ENCODE measurements around the gene ZMAT1. TPM values are rescaled to one million over a fixed set of nuclear protein-coding genes. Genes with fewer than 3 reads are reported as not detected.

ZMAT1 gene
- polyA plus RNA-seq, 1 donor from 2014 or later = 39.1 TPM

GRCh38 chrX:101906136-101906796 is 25.6 kb downstream of the ZMAT1 start:
- Histone ChIP-seq H3K27ac (ENCODE audit: low read length) (no peak overlapping the region), H3K4me3 (ENCODE audit: low read length) (no peak overlapping the region), H3K4me2 (ENCODE audit: low read length) (no peak overlapping the region), H3K27me3 (ENCODE audit: insufficient read depth, low read depth, low read length) (no peaks in the 10 kb centered on the region), H3K79me2 (replicated peaks; ENCODE audit: insufficient read depth, low read length) (no peaks in the 10 kb centered on the region), H3K9me2 (ENCODE audit: insufficient read depth, low read length) (no peaks in the 10 kb centered on the region), H3F3A (ENCODE audit: insufficient read depth, low read length, poor library complexity, severe bottlenecking) (no peaks in the 10 kb centered on the region), H3K9ac (ENCODE audit: low read length) (no peak overlapping the region), H3K9me3 (ENCODE audit: low read length) (no peaks in the 10 kb centered on the region), H2AFZ (ENCODE audit: low read depth, low read length) (no peak overlapping the region), H4K20me1 (ENCODE audit: insufficient read depth) (no peaks in the 10 kb centered on the region), H3K36me3 (ENCODE audit: insufficient read depth, low read length) (no peaks in the 10 kb centered on the region)
- TF ChIP-seq CTCF (IDR thresholded peaks at IDR 0.05; ENCODE audit: poor library complexity, severe bottlenecking) (no peak), MXI1 (conservative IDR thresholded peaks at IDR 0.05; ENCODE audit: poor library complexity, severe bottlenecking) (no peak), REST (IDR thresholded peaks at IDR 0.05; ENCODE audit: borderline replicate concordance) (no peak), RAD21 (conservative IDR thresholded peaks at IDR 0.05) (no peak), TAF1 (IDR thresholded peaks at IDR 0.05; ENCODE audit: low read depth) (no peak)

GRCh38 chrX:101904996-101905395 is 26.8 kb downstream of the ZMAT1 start:
- no peaks in the 10 kb centered on the region for H3K9me3 ChIP-seq (ENCODE audit: low read length)
- no peaks in the 10 kb centered on the region for H3K27me3 ChIP-seq (ENCODE audit: insufficient read depth, low read depth, low read length)
- no peaks in the 10 kb centered on the region for H3F3A ChIP-seq (ENCODE audit: insufficient read depth, low read length, poor library complexity, severe bottlenecking)
- H3K27ac ChIP-seq (ENCODE audit: low read length) = no peak overlapping the region
- no peak overlapping the region for H3K4me2 ChIP-seq (ENCODE audit: low read length)
- no peak overlapping the region for H3K9ac ChIP-seq (ENCODE audit: low read length)
- no peaks in the 10 kb centered on the region for H3K79me2 ChIP-seq (replicated peaks; ENCODE audit: insufficient read depth, low read length)
- H3K4me3 ChIP-seq (ENCODE audit: low read length) = no peak overlapping the region
- H2AFZ ChIP-seq (ENCODE audit: low read depth, low read length) = no peak overlapping the region
- H3K9me2 ChIP-seq (ENCODE audit: insufficient read depth, low read length) = no peaks in the 10 kb centered on the region
- H3K36me3 ChIP-seq (ENCODE audit: insufficient read depth, low read length) = no peaks in the 10 kb centered on the region
- no peaks in the 10 kb centered on the region for H4K20me1 ChIP-seq (ENCODE audit: insufficient read depth)
- TF ChIP-seq EP300 (conservative IDR thresholded peaks at IDR 0.05; ENCODE audit: poor library complexity, severe bottlenecking) (no peak), POLR2AphosphoS5 (IDR thresholded peaks at IDR 0.05) (no peak), RAD21 (conservative IDR thresholded peaks at IDR 0.05) (no peak), EZH2 (IDR thresholded peaks at IDR 0.05; ENCODE audit: borderline replicate concordance, insufficient read depth, low read length, poor library complexity, severe bottlenecking) (no peak), SMC3 (conservative IDR thresholded peaks at IDR 0.05; ENCODE audit: poor library complexity) (no peak), TAF1 (IDR thresholded peaks at IDR 0.05; ENCODE audit: low read depth) (no peak), CTCF (IDR thresholded peaks at IDR 0.05; ENCODE audit: poor library complexity, severe bottlenecking) (no peak), REST (IDR thresholded peaks at IDR 0.05; ENCODE audit: borderline replicate concordance) (no peak), MXI1 (conservative IDR thresholded peaks at IDR 0.05; ENCODE audit: poor library complexity, severe bottlenecking) (no peak)
